Endothelial cell of umbilical vein (primary cell): ENCODE results near the gene MBLAC1. TPM values are rescaled to one million over a fixed set of nuclear protein-coding genes. Genes with fewer than 3 reads are reported as not detected.

Experiments
- Bru-seq: library from RNA; stranded (reverse); fragments of 400-500 nt; gene quantifications from one replicate; lab custom pipeline; 2021; lab: Mats Ljungman, UMichigan
- BruChase-seq, 2 experiments: library from RNA; stranded (reverse); fragments of 400-500 nt; gene quantifications; one replicate each; lab custom pipeline; 2021; lab: Mats Ljungman, UMichigan
- BruUV-seq: library from RNA; stranded (reverse); fragments of 400-500 nt; replicated peaks from 2 replicates; lab custom pipeline; 2021; lab: Mats Ljungman, UMichigan
- CTCF ChIA-PET: fragments of 300-600, 350-600 bp; sonication (Branson Sonifier 250); formaldehyde crosslinking; loops from one replicate; lab custom pipeline; 2021; ENCODE audit warnings: antibody characterized with exemption, inconsistent platforms; lab: Charles Lee
- POLR2A ChIA-PET: fragments of 300-600, 350-600 bp; sonication (Branson Sonifier 250); formaldehyde crosslinking; loops from one replicate; lab custom pipeline; 2021; ENCODE audit warnings: antibody characterized with exemption, inconsistent platforms; lab: Charles Lee
- DNase-seq: peaks from one replicate; pipeline ENCODE4 v3.0.0-alpha.2; 2011; ENCODE audit warnings: low read depth, low spot score
- FAIRE-seq: peaks from 2 replicates; lab custom pipeline; 2011; peaks lifted over from hg19 to GRCh38; lab: Jason Lieb, UNC
- H2AFZ ChIP-seq: 2 replicates; pipeline ENCODE4 v1.6.0; 2012; ENCODE audit warnings: low read depth, low read length, control low read depth, inconsistent platforms
- H3K27ac ChIP-seq: 2 replicates; pipeline ENCODE4 v1.5.1; 2011; ENCODE audit warnings: low read depth, mild to moderate bottlenecking, control low read depth, low read length, moderate library complexity; ENCODE audit not compliant: insufficient read depth
- H3K27me3 ChIP-seq, 2 experiments: 2 replicates each; pipeline versions ENCODE4 v1.6.0 to v1.6.1; 2011; ENCODE audit warnings: low read length in 2 of 2, mixed read lengths in 1 of 2; ENCODE audit not compliant: control insufficient read depth in 2 of 2, insufficient read depth in 2 of 2
- H3K36me3 ChIP-seq, 2 experiments: 2 replicates in 1 of 2; 3 replicates in 1 of 2; pipeline ENCODE4 v1.5.1; 2011; ENCODE audit warnings: low read length in 2 of 2, mild to moderate bottlenecking in 1 of 2, moderate library complexity in 1 of 2; ENCODE audit not compliant: control insufficient read depth in 2 of 2, insufficient read depth in 2 of 2; ENCODE audit errors: extremely low read depth in 1 of 2
- H3K4me1 ChIP-seq: 3 replicates; pipeline ENCODE4 v1.5.1; 2011; ENCODE audit warnings: mild to moderate bottlenecking, low read length; ENCODE audit not compliant: control insufficient read depth, insufficient read depth; ENCODE audit errors: extremely low read depth
- H3K4me2 ChIP-seq: 2 replicates; pipeline ENCODE4 v1.6.1; 2011; ENCODE audit warnings: low read length, control low read depth, mixed read lengths; ENCODE audit not compliant: insufficient read depth
- H3K4me3 ChIP-seq, 3 experiments: fragments of 200-600 bp in 1 of 3; sonication (generic), shearing (Covaris generic) in 1 of 3; replicated peaks in 1 of 3; 2 replicates each; pipeline ENCODE4 v1.5.1; 2011 to 2016; ENCODE audit warnings: control low read depth in 3 of 3, low read length in 3 of 3, mild to moderate bottlenecking in 2 of 3, inconsistent platforms in 1 of 3, low read depth in 1 of 3, moderate library complexity in 1 of 3; ENCODE audit not compliant: insufficient read depth in 1 of 3
- H3K79me2 ChIP-seq: 2 replicates; pipeline ENCODE4 v1.6.0; 2012; ENCODE audit warnings: low read length, inconsistent platforms; ENCODE audit not compliant: control insufficient read depth, insufficient read depth
- H3K9ac ChIP-seq: replicated peaks from 2 replicates; pipeline ENCODE3; 2011; ENCODE audit warnings: low read length, control low read depth; ENCODE audit not compliant: insufficient read depth; ENCODE audit errors: extremely low read depth
- H3K9me1 ChIP-seq: replicated peaks from 3 replicates; pipeline ENCODE4 v1.6.0; 2011; ENCODE audit warnings: mild to moderate bottlenecking, low read length; ENCODE audit not compliant: control insufficient read depth, insufficient read depth; ENCODE audit errors: extremely low read depth
- H3K9me3 ChIP-seq: replicated peaks from 2 replicates; pipeline ENCODE4 v1.5.1; 2012; ENCODE audit warnings: low read length, inconsistent platforms; ENCODE audit not compliant: control insufficient read depth, insufficient read depth
- H4K20me1 ChIP-seq: replicated peaks from 2 replicates; pipeline ENCODE3; 2011; ENCODE audit warnings: mild to moderate bottlenecking, low read length; ENCODE audit not compliant: control insufficient read depth, insufficient read depth; ENCODE audit errors: extremely low read depth
- CTCF ChIP-seq, 2 donors: IDR thresholded peaks; 1 replicate in 1 of 2; 2 replicates in 1 of 2; pipeline ENCODE4 v1.5.1; 2011; ENCODE audit warnings: low read length in 2 of 2, mild to moderate bottlenecking in 2 of 2, moderate library complexity in 2 of 2, control low read depth in 1 of 2, inconsistent platforms in 1 of 2, low read depth in 1 of 2; ENCODE audit not compliant: insufficient read depth in 1 of 2; ENCODE audit errors: extremely low read depth in 1 of 2
- EZH2 ChIP-seq: IDR thresholded peaks from 2 replicates; pipeline ENCODE4 v1.6.1; 2012; ENCODE audit warnings: borderline replicate concordance, low read depth, mild to moderate bottlenecking, moderate library complexity, low read length, inconsistent platforms; ENCODE audit not compliant: severe bottlenecking
- FOS ChIP-seq: IDR thresholded peaks from 2 replicates; pipeline ENCODE4 v1.6.1; 2011; ENCODE audit warnings: mild to moderate bottlenecking, low read length, moderate library complexity, borderline replicate concordance; ENCODE audit not compliant: insufficient read depth
- GATA2 ChIP-seq: IDR thresholded peaks from 2 replicates; pipeline ENCODE4 v1.7.0; 2011; ENCODE audit warnings: low read depth, mild to moderate bottlenecking, moderate library complexity, mixed read lengths, low read length; ENCODE audit not compliant: insufficient read length, insufficient read depth
- JUN ChIP-seq: IDR thresholded peaks from 2 replicates; pipeline ENCODE4 v1.6.1; 2011; ENCODE audit warnings: borderline replicate concordance, low read depth; ENCODE audit not compliant: insufficient read length, insufficient read depth
- MAX ChIP-seq: IDR thresholded peaks from 2 replicates; pipeline ENCODE4 v1.6.1; 2011; ENCODE audit not compliant: insufficient read depth, insufficient read length
- MYC ChIP-seq: IDR thresholded peaks from one replicate; pipeline ENCODE4 v1.6.1; 2011; ENCODE audit warnings: mild to moderate bottlenecking, low read depth, low read length
- POLR2A ChIP-seq: IDR thresholded peaks from 2 replicates; pipeline ENCODE4 v1.6.1; 2012; ENCODE audit warnings: low read depth, mild to moderate bottlenecking, control low read depth, low read length
- POLR2AphosphoS5 ChIP-seq: IDR thresholded peaks from 2 replicates; pipeline ENCODE4 v1.6.1; 2012; ENCODE audit warnings: low read depth, mild to moderate bottlenecking, control low read depth, low read length, moderate library complexity; ENCODE audit not compliant: insufficient read depth
- dilution Hi-C: fragments of 300-500 bp; cut with MboI; formaldehyde crosslinking; loops from one replicate; pipeline ENCODE4 v1.15.0; 2019; ENCODE audit warnings: low sequenced_read_pairs; ENCODE audit not compliant: extremely low pct_ligation_motif_present
- intact Hi-C: fragments of 100-400 bp; cut with micrococcal nuclease; formaldehyde crosslinking; loops from one replicate; pipeline ENCODE4 v1.10.0; 2022
- long read RNA-seq: library from polyadenylated mRNA; stranded (forward); transcript quantifications from one replicate; pipeline ENCODE4 v2.0.0, GENCODE V29; 2021
- polyA minus RNA-seq, 3 experiments: library from RNA; depleted of rRNA, polyadenylated mRNA; stranded (reverse); fragments of >200 nt; gene quantifications; 1 replicate in 1 of 3; 2 replicates in 2 of 3; pipeline ENCODE4 v1.2.3, GENCODE V29; 2011
- polyA plus RNA-seq, 4 experiments: library from polyadenylated mRNA; depleted of rRNA in 3 of 4; stranded (reverse) in 3 of 4; unstranded in 1 of 4; fragments of >200 nt; gene quantifications; 2 replicates each; pipeline versions ENCODE4 v1.2.1 to v1.2.3, GENCODE V29; 2011 to 2012; ENCODE audit warnings: missing spikeins in 1 of 4
- total RNA-seq: library from RNA; stranded (reverse); gene quantifications from 2 replicates; pipeline ENCODE4 v1.2.3, GENCODE V29; 2021

Gene MBLAC1
- total RNA-seq (1.3 and 1.8 TPM in 2 replicates), polyA plus RNA-seq (1.8 and 2.1 TPM in 2 replicates), polyA minus RNA-seq (0.49 and 0.51 TPM in 2 replicates), Bru-seq, nascent RNA (percentile 39 among the genes with signal in this experiment), BruChase-seq, experiment 1, labeled RNA remaining after a 6-hour chase (percentile 47 among the genes with signal in this experiment), BruChase-seq, experiment 2, labeled RNA remaining after a 2-hour chase (percentile 44 among the genes with signal in this experiment)
- polyA plus RNA-seq (2011; cell fraction: cytosol; rRNA removed) = 1.1 and 1.6 TPM in 2 replicates
- 0.84 and 1.0 TPM in 2 replicates for polyA plus RNA-seq (2011; cell fraction: nucleus; rRNA removed)
- 0.90 and 1.3 TPM in 2 replicates for polyA plus RNA-seq (2012)
- 1.3 TPM for polyA minus RNA-seq (2011; cell fraction: cytosol; rRNA and poly(A)+ RNA removed)
- polyA minus RNA-seq (2011; cell fraction: nucleus; rRNA and poly(A)+ RNA removed) = 0.53 and 0.58 TPM in 2 replicates
- long read RNA-seq, partial matches to known transcripts = 0 of 2 reads
- long read RNA-seq, other reads (novel, unspliced or antisense) = 0 of 2 reads

GRCh38 chr7:100126931-100127865, at the start of gene MBLAC1:
TSS of gene MBLAC1 (plus strand) at chr7:100126967. CDS start at chr7:100127396, 429 bp downstream.
- Histone ChIP-seq H3K9me3 (no peaks in the 10 kb centered on the region), H3K36me3 (peaks cover 0 to 2% of the 10 kb centered on the region in 2 experiments), H4K20me1 (no peaks in the 10 kb centered on the region), H3K9me1 (no peaks in the 10 kb centered on the region), H3K9ac (peak within 1 kb of the TSS; percentile 99), H2AFZ (peak within 1 kb of the TSS; percentile 96), H3K79me2 (no peaks in the 10 kb centered on the region), H3K4me2 (peak within 1 kb of the TSS; percentile 89), H3K4me1 (peaks cover 11% of the 10 kb centered on the region), H3K27ac (peak within 1 kb of the TSS; percentile 94), H3K4me3 (peak within 1 kb of the TSS; percentile 86 to 96 (median 93)), H3K27me3 (no peaks in the 10 kb centered on the region)
- intact Hi-C loops (loop anchor here (2.0 to 5.0 kb wide), 2 partner anchors 40 to 135 kb away; no protein-coding TSS in a partner anchor), dilution Hi-C loops (no loop called here)
- TF ChIP-seq CTCF (IDR thresholded peaks at IDR 0.05; ENCODE audit: extremely low read depth in 1 of 2, insufficient read depth in 1 of 2, low read depth in 1 of 2, low read length in 2 of 2) (no peak), EZH2 (no peak), POLR2A (peak; percentile 92), MYC (no peak), MAX (no peak), GATA2 (no peak), FOS (no peak), JUN (no peak), POLR2AphosphoS5 (peak; percentile 88)
- BruUV-seq = no TSS peak
- DNase-seq (peak; percentile 88), FAIRE-seq (peak; percentile 89)
- POLR2A ChIA-PET = interaction anchor here (0.7 kb wide), 1 partner anchor 302 kb away, joined by 3 read pairs; the partner anchor contains the start of gene MEPCE
- CTCF ChIA-PET = interaction anchor here (0.9 to 2.8 kb wide), 6 partner anchors 26 to 214 kb away, joined by 3 to 13 read pairs (median 5); partner anchors contain the start of genes AP4M1 and MCM7
